OCI-LY7 (cell line): Measurements from ENCODE around the gene RAB6A. TPM values are rescaled to one million over a fixed set of nuclear protein-coding genes. Genes with fewer than 3 reads are reported as not detected.

Experiments used
- BruUV-seq: library from RNA; stranded (reverse); fragments of 400-500 nt; replicated peaks from 2 replicates; lab custom pipeline; 2021; lab: Mats Ljungman, UMichigan
- CTCF ChIA-PET: fragments of 300-600 bp; sonication (Branson Sonifier 250); formaldehyde crosslinking; loops from one replicate; lab custom pipeline; 2022; ENCODE audit warnings: antibody characterized with exemption; ENCODE audit not compliant: unreplicated experiment; lab: Charles Lee
- POLR2A ChIA-PET: fragments of 300-600 bp; sonication (Branson Sonifier 250); formaldehyde crosslinking; loops from one replicate; lab custom pipeline; 2022; ENCODE audit warnings: antibody characterized with exemption; lab: Charles Lee
- DNase-seq: peaks from one replicate; pipeline ENCODE4 v3.0.0-alpha.2; 2015; ENCODE audit warnings: low spot score
- H2AFZ ChIP-seq: fragments of 200-600 bp; sonication (generic), shearing (Covaris generic); 2 replicates; pipeline ENCODE4 v1.6.1; 2014; ENCODE audit warnings: mild to moderate bottlenecking, antibody characterized with exemption, low read length, moderate library complexity
- H3K27ac ChIP-seq: fragments of 200-600 bp; sonication (generic); 2 replicates; pipeline ENCODE4 v1.5.1; 2014; ENCODE audit warnings: mixed run types, low read depth, mild to moderate bottlenecking, moderate library complexity, low read length, inconsistent platforms; ENCODE audit not compliant: poor library complexity, severe bottlenecking
- H3K36me3 ChIP-seq: fragments of 200-600 bp; sonication (generic); 2 replicates; pipeline ENCODE4 v1.6.1; 2014; ENCODE audit warnings: mild to moderate bottlenecking, antibody characterized with exemption, low read length, moderate library complexity, mixed read lengths; ENCODE audit not compliant: insufficient read depth
- H3K4me1 ChIP-seq: fragments of 200-600 bp; sonication (generic); 2 replicates; pipeline ENCODE4 v1.5.1; 2014; ENCODE audit warnings: mild to moderate bottlenecking, low read length; ENCODE audit not compliant: insufficient read depth, poor library complexity, severe bottlenecking
- H3K4me2 ChIP-seq: fragments of 200-600 bp; sonication (generic); 2 replicates; pipeline ENCODE4 v1.6.1; 2014; ENCODE audit warnings: mild to moderate bottlenecking, low read length
- H3K4me3 ChIP-seq: fragments of 200-600 bp; sonication (generic); 2 replicates; pipeline ENCODE4 v1.5.1; 2014; ENCODE audit warnings: mild to moderate bottlenecking, low read depth, low read length; ENCODE audit not compliant: poor library complexity, severe bottlenecking
- H3K79me2 ChIP-seq: fragments of 200-600 bp; sonication (generic); 2 replicates; pipeline ENCODE4 v1.6.1; 2016; ENCODE audit warnings: low read depth, mild to moderate bottlenecking, low read length, moderate library complexity, mixed read lengths; ENCODE audit not compliant: insufficient read depth
- H3K9me2 ChIP-seq: fragments of 200-600 bp; sonication (generic); 2 replicates; pipeline ENCODE4 v1.6.1; 2016; ENCODE audit warnings: mild to moderate bottlenecking, low read length, mixed read lengths; ENCODE audit not compliant: insufficient read depth
- H3K9me3 ChIP-seq: fragments of 200-600 bp; sonication (generic); 2 replicates; pipeline ENCODE4 v1.6.1; 2014; ENCODE audit warnings: mild to moderate bottlenecking, mixed run types, low read length, mixed read lengths
- H4K20me1 ChIP-seq: fragments of 200-600 bp; sonication (generic); 2 replicates; pipeline ENCODE4 v1.6.1; 2014; ENCODE audit warnings: mild to moderate bottlenecking, antibody characterized with exemption, low read length, moderate library complexity, mixed read lengths; ENCODE audit not compliant: insufficient read depth
- CTCF ChIP-seq: fragments of 200-600 bp; sonication (generic); conservative IDR thresholded peaks from 2 replicates; pipeline ENCODE4 v1.5.1; 2014; ENCODE audit warnings: mild to moderate bottlenecking, antibody characterized with exemption, low read length, moderate library complexity, mixed read lengths
- EZH2phosphoT487 ChIP-seq: fragments of 200-600 bp; sonication (generic); IDR thresholded peaks from 2 replicates; pipeline ENCODE4 v1.6.1; 2018; ENCODE audit warnings: low read depth, borderline replicate concordance, mild to moderate bottlenecking, mixed run types, antibody characterized with exemption, low read length, moderate library complexity, mixed read lengths
- intact Hi-C: fragments of 100-400 bp; cut with micrococcal nuclease; formaldehyde crosslinking; loops from one replicate; pipeline ENCODE4 v1.10.0; 2022; ENCODE audit not compliant: unreplicated experiment
- total RNA-seq, 2 experiments: library from RNA; depleted of rRNA in 1 of 2; stranded (reverse); fragments of >200 nt in 1 of 2; shearing (Covaris generic) in 1 of 2; gene quantifications; 2 replicates each; pipeline ENCODE4 v1.2.3, GENCODE V29; 2014 to 2022

Gene RAB6A
- total RNA-seq, 2 experiments from 2014 or later, result 46.5 to 72.9 TPM

DNA sequence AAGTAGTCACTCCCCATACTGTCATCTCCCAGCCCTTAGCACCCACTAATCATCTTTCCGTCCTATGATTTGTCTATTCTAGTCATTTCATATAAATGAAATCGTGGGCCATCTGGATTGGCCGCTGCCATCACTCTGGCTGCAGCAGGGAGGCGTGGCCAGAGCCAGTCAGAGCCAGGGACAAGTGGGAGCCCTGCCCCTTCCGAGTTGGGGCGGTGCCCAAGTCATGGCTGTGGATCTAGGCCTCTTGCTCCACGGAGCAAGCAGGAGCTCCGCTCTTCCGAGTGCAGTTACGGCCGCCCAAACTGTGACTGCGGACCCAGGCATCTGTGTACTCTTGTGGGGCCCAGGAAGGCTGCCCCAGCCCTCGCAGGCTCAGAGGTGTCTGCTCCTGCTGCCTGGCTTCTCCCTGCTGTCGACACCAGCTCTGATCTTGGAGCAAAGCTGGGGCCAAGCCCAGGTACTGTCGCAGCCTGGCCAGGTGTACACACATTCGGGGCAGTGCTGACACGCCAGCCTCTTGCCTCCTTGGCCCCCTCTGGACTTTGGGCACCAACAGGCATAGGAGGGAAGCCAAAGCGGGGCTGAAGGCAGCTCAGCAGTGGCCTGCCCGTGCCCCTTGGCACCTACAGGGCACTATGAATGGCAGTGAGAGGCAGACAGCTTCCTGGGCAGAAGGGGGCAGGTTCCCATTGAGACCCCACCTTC, 35.2 kb upstream of the RAB6A start:
- no TSS peak for BruUV-seq
- Histone ChIP-seq H2AFZ (no peak overlapping the region), H3K4me2 (no peak overlapping the region), H3K4me3 (no peak overlapping the region), H3K79me2 (peaks cover 33% of the 10 kb centered on the region), H3K9me2 (no peaks in the 10 kb centered on the region), H3K36me3 (peaks cover 31% of the 10 kb centered on the region; the same call in 1 of the 2 replicates), H4K20me1 (no peaks in the 10 kb centered on the region), H3K9me3 (no peaks in the 10 kb centered on the region), H3K4me1 (peaks cover 12% of the 10 kb centered on the region), H3K27ac (no peak overlapping the region)
- intact Hi-C loops, result no loop called here
- DNase-seq, result no peak
- ChIA-PET POLR2A (no interaction called here), CTCF (interaction anchor here (0.6 kb wide), 1 partner anchor 1079 kb away, joined by 3 read pairs; no protein-coding TSS in a partner anchor)
- no peak for TF ChIP-seq EZH2phosphoT487
- TF ChIP-seq CTCF, result no peak

- H3K4me3 ChIP-seq, result no peak overlapping the region
- ChIA-PET CTCF (no interaction called here), POLR2A (no interaction called here)
- intact Hi-C loops, result no loop called here
- H3K9me3 ChIP-seq, result no peaks in the 10 kb centered on the region
- peaks cover 21% of the 10 kb centered on the region for H3K4me1 ChIP-seq
- no peaks in the 10 kb centered on the region for H4K20me1 ChIP-seq
- peaks cover 28% of the 10 kb centered on the region; the same call in 1 of the 2 replicates for H3K36me3 ChIP-seq
- H2AFZ ChIP-seq, result no peak overlapping the region
- peak overlapping the region; percentile 3 for H3K27ac ChIP-seq
- TF ChIP-seq EZH2phosphoT487, result no peak
- no peak for TF ChIP-seq CTCF
- BruUV-seq, result no TSS peak
- no peak for DNase-seq
- no peaks in the 10 kb centered on the region for H3K9me2 ChIP-seq
- H3K79me2 ChIP-seq, result peaks cover 56% of the 10 kb centered on the region
- H3K4me2 ChIP-seq, result no peak overlapping the region
These were observed 31.7 kb upstream of the RAB6A start for GRCh38 chr11:73792584-73792983.

- Histone ChIP-seq H4K20me1 (no peaks in the 10 kb centered on the region), H3K9me2 (no peaks in the 10 kb centered on the region), H3K36me3 (peaks cover 17% of the 10 kb centered on the region; the same call in 1 of the 2 replicates), H3K79me2 (peaks cover 49% of the 10 kb centered on the region), H3K27ac (peak overlapping the region; percentile 92), H3K9me3 (no peaks in the 10 kb centered on the region), H3K4me3 (peak overlapping the region; percentile 77), H3K4me1 (peaks cover 41% of the 10 kb centered on the region), H2AFZ (no peak overlapping the region), H3K4me2 (peak overlapping the region; percentile 90)
- BruUV-seq, result no TSS peak
- TF ChIP-seq EZH2phosphoT487, result no peak
- no peak for TF ChIP-seq CTCF
- CTCF ChIA-PET, result no interaction called here
- DNase-seq, result no peak
- POLR2A ChIA-PET, result no interaction called here
- intact Hi-C loops, result loop anchor here (2.0 to 10.0 kb wide), 2 partner anchors 88 to 196 kb away; partner anchors contain the start of genes COA4, PAAF1 and UCP2
These were observed 28.4 kb upstream of the RAB6A start for GRCh38 chr11:73789279-73789670.
